Measurements from ENCODE around the gene RNF144B. TPM values are rescaled to one million over a fixed set of nuclear protein-coding genes. Genes with fewer than 3 reads are reported as not detected.

The RNF144B gene
- total RNA-seq, 2 experiments from 2014 or later = 2.1 to 2.3 TPM

- Mint-ChIP-seq H3K4me3 (no peak overlapping the region), H3K9me3 (peaks cover under 1% of the 10 kb centered on the region), H3K4me1 (peaks cover 5% of the 10 kb centered on the region), H3K27ac (no peak overlapping the region), H3K27me3 (peaks cover 9% of the 10 kb centered on the region), H3K36me3 (peaks cover under 1% of the 10 kb centered on the region)
- DNase-seq = no peak
Observed at GRCh38 chr6:18491308-18492045, 104.3 kb downstream of the RNF144B start.

DNA sequence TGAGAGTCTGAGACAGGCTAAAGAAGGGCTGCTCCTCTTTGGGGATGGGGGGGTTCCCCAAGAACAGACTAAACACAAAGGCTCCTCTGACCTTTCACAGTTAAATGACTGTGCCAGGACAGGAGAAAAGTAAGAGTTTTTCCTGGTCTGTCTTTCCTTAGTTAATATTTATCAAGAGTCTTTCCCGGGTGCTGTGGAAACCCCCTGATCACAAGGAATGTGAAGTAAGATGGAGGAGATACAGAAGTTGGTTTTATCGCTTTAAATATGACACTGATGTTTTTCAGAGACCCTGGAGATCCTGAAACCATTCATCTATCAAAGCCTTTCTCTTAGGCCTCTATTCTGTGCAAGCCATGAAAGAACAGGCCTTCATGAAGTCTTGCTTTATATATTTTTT lies 105.8 kb downstream of the RNF144B start:
- Mint-ChIP-seq H3K9me3 (no peaks in the 10 kb centered on the region), H3K27me3 (peaks cover 7% of the 10 kb centered on the region), H3K4me3 (no peak overlapping the region), H3K4me1 (peaks cover 4% of the 10 kb centered on the region), H3K36me3 (no peaks in the 10 kb centered on the region), H3K27ac (no peak overlapping the region)
- no peak for DNase-seq

- no peak overlapping the region for H3K4me3 Mint-ChIP-seq
- DNase-seq = no peak
- H3K27ac Mint-ChIP-seq = no peak overlapping the region
- H3K9me3 Mint-ChIP-seq = no peaks in the 10 kb centered on the region
- no peaks in the 10 kb centered on the region for H3K36me3 Mint-ChIP-seq
- peaks cover 1% of the 10 kb centered on the region for H3K4me1 Mint-ChIP-seq
- H3K27me3 Mint-ChIP-seq = peaks cover 3% of the 10 kb centered on the region
Observed at GRCh38 chr6:18493382-18493891, 106.3 kb downstream of the RNF144B start.

DNA sequence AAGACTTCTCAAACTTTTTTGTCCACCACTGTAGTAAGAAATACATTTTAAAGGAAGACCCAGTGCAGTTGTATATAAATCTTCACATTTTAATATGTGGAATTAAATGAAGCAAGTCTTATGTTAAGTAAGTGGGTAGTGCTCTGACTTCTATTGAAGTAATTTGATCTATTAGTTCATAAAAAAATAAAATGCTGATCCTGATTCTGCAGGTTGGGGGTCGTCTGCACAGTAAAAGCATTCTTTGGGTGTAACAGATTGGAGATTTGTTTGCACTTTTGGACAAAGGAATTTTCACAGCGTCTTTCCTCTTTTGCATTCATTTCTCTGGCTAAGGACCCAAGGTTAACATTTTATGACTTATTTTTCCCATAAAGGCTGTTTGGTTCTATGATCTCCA lies 106.8 kb downstream of the RNF144B start:
- peaks cover 1% of the 10 kb centered on the region for H3K4me1 Mint-ChIP-seq
- peaks cover 3% of the 10 kb centered on the region for H3K27me3 Mint-ChIP-seq
- no peak overlapping the region for H3K4me3 Mint-ChIP-seq
- no peak for DNase-seq
- H3K27ac Mint-ChIP-seq = no peak overlapping the region
- H3K9me3 Mint-ChIP-seq = no peaks in the 10 kb centered on the region
- no peaks in the 10 kb centered on the region for H3K36me3 Mint-ChIP-seq

GRCh38 chr6:18495236-18495635 lies 108.1 kb downstream of the RNF144B start:
- Mint-ChIP-seq H3K36me3 (no peaks in the 10 kb centered on the region), H3K27ac (no peak overlapping the region), H3K4me3 (no peak overlapping the region), H3K27me3 (peaks cover 3% of the 10 kb centered on the region), H3K9me3 (no peaks in the 10 kb centered on the region), H3K4me1 (peaks cover 5% of the 10 kb centered on the region)
- no peak for DNase-seq

GRCh38 chr6:18496462-18496861 lies 109.3 kb downstream of the RNF144B start:
- peaks cover 5% of the 10 kb centered on the region for H3K4me1 Mint-ChIP-seq
- H3K27me3 Mint-ChIP-seq = no peaks in the 10 kb centered on the region

DNA sequence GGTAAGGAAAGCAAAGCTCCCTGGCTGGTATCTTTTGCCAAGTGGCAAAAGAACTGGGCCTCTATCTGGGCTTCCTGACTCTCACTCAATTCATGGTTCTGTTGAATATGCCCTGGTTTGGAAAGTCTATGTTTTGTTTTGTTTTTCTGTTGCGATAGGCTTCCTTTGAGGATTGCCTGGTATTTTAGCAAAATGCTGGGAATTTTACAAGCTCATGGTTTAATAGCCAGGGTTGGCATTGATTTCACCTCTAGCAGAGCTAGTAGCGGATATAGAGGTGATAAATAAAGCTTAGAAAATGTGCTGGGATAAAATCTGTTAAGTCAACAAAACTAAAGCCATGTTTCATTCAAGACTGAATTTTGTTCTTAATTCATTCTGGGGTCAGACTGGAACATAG lies 109.9 kb downstream of the RNF144B start:
- Mint-ChIP-seq H3K4me3 (no peak overlapping the region), H3K36me3 (no peaks in the 10 kb centered on the region)

More at GRCh38 chr6:18496462-18496861, 109.3 kb downstream of the RNF144B start:
- no peak for DNase-seq
- Mint-ChIP-seq H3K36me3 (no peaks in the 10 kb centered on the region), H3K27ac (no peak overlapping the region), H3K4me3 (no peak overlapping the region), H3K9me3 (no peaks in the 10 kb centered on the region)

GRCh38 chr6:18498408-18498807 lies 111.3 kb downstream of the RNF144B start:
- Mint-ChIP-seq H3K36me3 (no peaks in the 10 kb centered on the region), H3K27me3 (no peaks in the 10 kb centered on the region)

More for the DNA sequence above, 109.9 kb downstream of the RNF144B start:
- Mint-ChIP-seq H3K9me3 (no peaks in the 10 kb centered on the region), H3K4me1 (peaks cover 8% of the 10 kb centered on the region), H3K27me3 (no peaks in the 10 kb centered on the region), H3K27ac (no peak overlapping the region)
- DNase-seq = no peak

DNA sequence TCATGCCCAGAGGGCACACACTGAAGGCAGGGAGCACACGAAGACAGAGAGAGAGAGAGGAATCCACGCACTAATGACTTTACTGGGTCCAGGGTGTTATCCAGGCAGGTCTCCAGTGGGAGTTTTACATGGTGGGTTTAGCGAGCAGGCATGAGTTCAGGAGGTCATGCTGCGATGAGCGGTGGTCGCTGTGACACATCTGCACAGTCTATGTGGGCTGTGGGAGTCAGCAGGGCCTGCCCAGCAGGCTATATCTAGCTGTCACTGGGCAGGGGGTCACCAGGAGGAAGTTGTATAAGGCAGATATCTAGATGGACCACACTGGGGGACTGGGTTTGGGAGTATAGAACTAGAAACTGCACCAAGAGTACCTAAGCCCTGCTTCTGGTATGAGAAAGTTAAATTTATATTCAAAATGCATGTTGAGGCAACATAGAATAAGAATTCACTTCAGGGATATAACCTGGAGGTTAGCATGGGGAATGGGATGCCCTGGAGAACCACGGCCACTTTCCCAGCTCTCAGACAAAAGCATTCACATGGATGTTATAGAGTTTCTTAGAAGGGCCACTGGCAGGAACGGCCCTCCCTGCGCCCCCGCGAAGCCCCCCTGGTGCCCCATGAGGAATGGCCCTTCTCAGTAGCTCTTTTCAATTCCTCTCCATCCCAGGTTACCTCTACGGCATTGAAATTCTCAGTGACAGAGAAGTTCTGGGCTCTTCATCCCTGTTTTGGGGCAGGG lies 113.9 kb downstream of the RNF144B start:
- Mint-ChIP-seq H3K4me1 (peaks cover 9% of the 10 kb centered on the region), H3K4me3 (no peak overlapping the region), H3K27ac (no peak overlapping the region), H3K36me3 (no peaks in the 10 kb centered on the region), H3K9me3 (no peaks in the 10 kb centered on the region), H3K27me3 (no peaks in the 10 kb centered on the region)
- no peak for DNase-seq

More at GRCh38 chr6:18498408-18498807, 111.3 kb downstream of the RNF144B start:
- Mint-ChIP-seq H3K9me3 (no peaks in the 10 kb centered on the region), H3K27ac (no peak overlapping the region), H3K4me1 (peaks cover 8% of the 10 kb centered on the region), H3K4me3 (no peak overlapping the region)
- no peak for DNase-seq

GRCh38 chr6:18501663-18502013 lies 114.5 kb downstream of the RNF144B start:
- H3K27ac Mint-ChIP-seq = no peak overlapping the region
- H3K27me3 Mint-ChIP-seq = no peaks in the 10 kb centered on the region
- no peaks in the 10 kb centered on the region for H3K9me3 Mint-ChIP-seq
- H3K4me1 Mint-ChIP-seq = peaks cover 9% of the 10 kb centered on the region
- H3K4me3 Mint-ChIP-seq = no peak overlapping the region
- H3K36me3 Mint-ChIP-seq = no peaks in the 10 kb centered on the region
- no peak for DNase-seq

DNA sequence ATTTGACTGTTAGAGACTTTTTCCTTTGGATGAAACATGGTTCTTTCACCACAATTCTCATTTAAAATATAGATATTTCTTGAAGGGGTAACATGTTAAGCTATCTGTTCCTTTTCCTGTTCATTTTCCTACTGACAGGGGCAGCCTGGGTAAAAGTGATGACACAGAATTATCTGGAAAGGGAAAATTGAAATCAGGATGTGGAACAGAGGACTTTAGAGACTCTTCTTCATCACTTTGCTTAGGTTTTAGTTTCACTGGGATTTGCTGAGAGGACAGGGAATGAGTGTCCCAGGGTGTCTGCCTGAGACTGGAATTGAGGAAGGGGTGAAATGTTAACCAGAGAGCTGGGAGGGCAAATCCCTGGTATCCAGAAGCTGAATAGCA lies 116.0 kb downstream of the RNF144B start:
- DNase-seq = no peak
- no peaks in the 10 kb centered on the region for H3K36me3 Mint-ChIP-seq
- H3K9me3 Mint-ChIP-seq = no peaks in the 10 kb centered on the region
- H3K27ac Mint-ChIP-seq = no peak overlapping the region
- H3K4me1 Mint-ChIP-seq = peaks cover 9% of the 10 kb centered on the region
- no peaks in the 10 kb centered on the region for H3K27me3 Mint-ChIP-seq
- H3K4me3 Mint-ChIP-seq = no peak overlapping the region

DNA sequence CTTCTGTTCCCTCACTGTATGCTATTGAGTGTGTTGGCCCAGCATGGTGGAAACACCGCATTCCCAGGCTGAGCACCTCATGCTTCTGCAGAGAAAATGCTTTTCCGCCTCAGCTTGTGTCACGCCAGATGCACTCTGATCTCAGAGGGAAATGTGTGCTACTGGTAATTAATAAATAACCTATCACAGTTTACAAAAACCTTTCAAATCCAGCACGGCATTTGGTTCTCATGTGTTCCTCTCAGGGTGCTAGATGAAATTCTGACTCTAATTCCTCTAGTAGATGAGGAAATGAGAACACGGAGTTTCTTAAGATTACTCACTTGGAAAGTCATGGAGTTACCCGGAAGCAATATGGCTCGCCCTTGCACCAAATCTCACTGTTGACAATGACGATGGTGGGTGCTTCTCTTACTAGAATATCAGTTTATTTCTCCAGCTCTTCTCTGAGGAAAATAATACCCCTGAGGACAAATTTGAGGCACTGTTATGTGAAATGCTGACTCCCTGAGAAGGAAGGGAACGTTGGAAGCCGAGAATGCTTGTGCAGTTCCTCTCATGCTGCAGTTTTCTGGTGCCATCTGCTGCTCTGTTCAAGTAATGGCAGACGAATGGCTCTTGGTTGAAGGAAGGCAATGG lies 116.6 kb downstream of the RNF144B start:
- no peaks in the 10 kb centered on the region for H3K36me3 Mint-ChIP-seq
- H3K4me3 Mint-ChIP-seq = no peak overlapping the region
- H3K27me3 Mint-ChIP-seq = no peaks in the 10 kb centered on the region
- H3K4me1 Mint-ChIP-seq = peaks cover 11% of the 10 kb centered on the region
- H3K9me3 Mint-ChIP-seq = no peaks in the 10 kb centered on the region
- no peak for DNase-seq
- no peak overlapping the region for H3K27ac Mint-ChIP-seq

- peaks cover 11% of the 10 kb centered on the region for H3K4me1 Mint-ChIP-seq
- no peaks in the 10 kb centered on the region for H3K36me3 Mint-ChIP-seq
- no peak overlapping the region for H3K27ac Mint-ChIP-seq
- DNase-seq = no peak
- H3K4me3 Mint-ChIP-seq = no peak overlapping the region
- H3K9me3 Mint-ChIP-seq = no peaks in the 10 kb centered on the region
- no peaks in the 10 kb centered on the region for H3K27me3 Mint-ChIP-seq
Observed at GRCh38 chr6:18504232-18504596, 117.1 kb downstream of the RNF144B start.

GRCh38 chr6:18506382-18507017 lies 119.3 kb downstream of the RNF144B start:
- Mint-ChIP-seq H3K9me3 (no peaks in the 10 kb centered on the region), H3K4me3 (no peak overlapping the region), H3K4me1 (peaks cover 9% of the 10 kb centered on the region), H3K27me3 (no peaks in the 10 kb centered on the region), H3K27ac (no peak overlapping the region), H3K36me3 (no peaks in the 10 kb centered on the region)
- DNase-seq = no peak

DNA sequence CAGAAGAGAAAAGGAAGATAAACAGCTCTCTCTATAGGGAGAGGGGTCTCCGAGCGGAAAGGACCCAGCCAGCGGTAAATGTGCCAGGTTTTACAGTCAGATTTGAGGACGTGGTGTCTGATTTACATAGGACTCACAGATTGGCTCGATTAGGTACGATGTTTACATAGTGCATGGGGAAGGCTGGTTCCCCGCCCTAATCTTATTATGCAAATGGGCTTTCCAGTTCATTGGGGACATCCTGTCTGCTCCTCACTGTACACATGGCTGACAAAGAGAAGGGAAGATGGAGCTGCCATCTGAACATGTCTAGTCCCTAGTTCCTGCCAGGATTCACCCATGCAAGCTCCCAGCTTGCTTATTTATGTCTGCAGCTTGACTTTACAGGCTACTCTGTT lies 119.9 kb downstream of the RNF144B start:
- peaks cover 1% of the 10 kb centered on the region for H3K27me3 Mint-ChIP-seq
- no peak overlapping the region for H3K27ac Mint-ChIP-seq
- H3K36me3 Mint-ChIP-seq = no peaks in the 10 kb centered on the region
- no peak for DNase-seq
- peaks cover 7% of the 10 kb centered on the region for H3K4me1 Mint-ChIP-seq
- H3K9me3 Mint-ChIP-seq = no peaks in the 10 kb centered on the region
- no peak overlapping the region for H3K4me3 Mint-ChIP-seq
